G401 (cell line): ENCODE measurements around the gene EPN1. TPM values are rescaled to one million over a fixed set of nuclear protein-coding genes. Genes with fewer than 3 reads are reported as not detected.
A peak's percentile ranks its signal among the peaks of the same experiment; 100 is the strongest.

Experiments
- DNase-seq: peaks from one replicate; pipeline ENCODE4 v3.0.0-alpha.2; 2015; ENCODE audit warnings: low spot score
- in situ Hi-C: cut with HindIII; loops from 2 replicates; pipeline ENCODE4 v1.10.0; 2016; ENCODE audit warnings: low sequenced_read_pairs, mixed read lengths
- total RNA-seq: library from RNA; depleted of rRNA; stranded (reverse); fragments of >200 nt; shearing (Covaris generic); gene quantifications from 2 replicates; pipeline ENCODE4 v1.2.3, GENCODE V29; 2014

Gene EPN1
- total RNA-seq, 1 experiment from 2014 or later: 89.1 TPM

DNA sequence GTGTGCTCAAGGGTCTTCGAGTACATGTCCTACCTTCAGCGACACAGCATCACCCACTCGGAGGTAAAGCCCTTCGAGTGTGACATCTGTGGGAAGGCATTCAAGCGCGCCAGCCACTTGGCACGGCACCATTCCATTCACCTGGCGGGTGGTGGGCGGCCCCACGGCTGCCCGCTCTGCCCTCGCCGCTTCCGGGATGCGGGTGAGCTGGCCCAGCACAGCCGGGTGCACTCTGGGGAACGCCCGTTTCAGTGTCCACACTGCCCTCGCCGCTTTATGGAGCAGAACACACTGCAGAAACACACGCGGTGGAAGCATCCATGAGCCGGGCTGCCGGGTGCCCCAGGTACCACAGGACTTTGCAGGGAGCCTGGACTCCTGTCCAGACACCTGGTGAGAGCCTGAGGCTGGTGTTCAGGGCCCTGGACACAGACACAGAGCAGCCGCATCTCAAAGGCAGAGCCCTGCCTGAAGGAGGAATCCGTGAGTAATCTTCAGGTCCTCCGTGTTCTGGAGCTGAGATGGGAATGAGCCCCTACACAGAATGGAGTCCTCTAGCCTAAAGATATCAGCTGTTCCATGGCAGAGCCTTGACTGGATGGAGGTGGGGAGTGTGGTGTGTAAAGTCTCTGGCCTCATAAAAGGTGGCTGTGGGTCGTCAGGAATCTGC, 30.0 kb upstream of the EPN1 start:
- in situ Hi-C loops: no loop called here
- no peak for DNase-seq

- DNase-seq: no peak
- in situ Hi-C loops: no loop called here
Observed at GRCh38 chr19:55645512-55645881, 29.5 kb upstream of the EPN1 start.

DNA sequence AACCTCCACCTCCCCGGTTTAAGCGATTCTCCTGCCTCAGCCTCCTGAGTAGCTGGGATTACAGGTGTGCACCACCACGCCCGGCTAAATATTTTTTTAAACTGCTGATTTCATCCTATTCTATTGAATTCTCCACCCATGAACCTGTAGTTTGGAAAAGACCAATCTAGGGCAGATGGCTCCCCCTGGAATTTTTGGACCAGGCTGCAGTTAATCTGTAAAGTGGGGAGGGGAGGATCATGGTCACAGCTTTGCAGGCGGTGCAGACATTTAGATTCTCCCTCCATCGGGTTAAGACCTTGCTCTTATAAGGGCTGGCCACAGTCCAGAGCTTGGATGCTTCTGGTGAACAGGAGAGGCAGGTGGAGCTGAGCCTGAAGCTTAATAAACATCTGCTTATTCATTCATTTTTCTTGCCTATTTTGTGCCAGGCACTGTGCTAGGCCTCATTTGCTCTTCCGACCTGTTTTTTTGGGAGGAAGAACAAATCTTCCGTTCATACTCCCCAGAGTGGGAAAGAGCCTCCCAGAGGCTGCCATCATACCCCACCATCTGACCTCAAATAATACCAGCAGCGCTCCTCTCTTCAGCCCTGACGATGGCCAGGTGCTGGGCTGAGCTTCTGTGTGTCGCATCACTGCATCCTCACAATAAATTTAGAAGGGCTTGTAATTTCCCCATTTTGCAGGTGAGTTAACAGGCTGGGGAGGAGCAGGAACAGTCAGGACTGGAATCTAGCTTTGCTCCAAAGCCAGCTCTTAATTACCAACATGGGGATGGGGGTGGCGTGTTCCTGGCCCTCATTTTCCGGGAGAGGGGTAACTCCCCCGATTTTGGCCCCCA, 27.9 kb upstream of the EPN1 start:
- in situ Hi-C loops: no loop called here

GRCh38 chr19:55647732-55648584, 27.1 kb upstream of the EPN1 start, which contains the start of gene CCDC106:
CCDC106 (plus strand) TSS chr19:55648212; CDS start chr19:55649047, 835 bp downstream.
- peak; percentile 81 for DNase-seq
- in situ Hi-C loops: no loop called here

More for the DNA sequence above, 27.9 kb upstream of the EPN1 start:
- peak; percentile 49 for DNase-seq

GRCh38 chr19:55648585-55649267, 26.3 kb upstream of the EPN1 start:
- no peak for DNase-seq
- in situ Hi-C loops: no loop called here

DNA sequence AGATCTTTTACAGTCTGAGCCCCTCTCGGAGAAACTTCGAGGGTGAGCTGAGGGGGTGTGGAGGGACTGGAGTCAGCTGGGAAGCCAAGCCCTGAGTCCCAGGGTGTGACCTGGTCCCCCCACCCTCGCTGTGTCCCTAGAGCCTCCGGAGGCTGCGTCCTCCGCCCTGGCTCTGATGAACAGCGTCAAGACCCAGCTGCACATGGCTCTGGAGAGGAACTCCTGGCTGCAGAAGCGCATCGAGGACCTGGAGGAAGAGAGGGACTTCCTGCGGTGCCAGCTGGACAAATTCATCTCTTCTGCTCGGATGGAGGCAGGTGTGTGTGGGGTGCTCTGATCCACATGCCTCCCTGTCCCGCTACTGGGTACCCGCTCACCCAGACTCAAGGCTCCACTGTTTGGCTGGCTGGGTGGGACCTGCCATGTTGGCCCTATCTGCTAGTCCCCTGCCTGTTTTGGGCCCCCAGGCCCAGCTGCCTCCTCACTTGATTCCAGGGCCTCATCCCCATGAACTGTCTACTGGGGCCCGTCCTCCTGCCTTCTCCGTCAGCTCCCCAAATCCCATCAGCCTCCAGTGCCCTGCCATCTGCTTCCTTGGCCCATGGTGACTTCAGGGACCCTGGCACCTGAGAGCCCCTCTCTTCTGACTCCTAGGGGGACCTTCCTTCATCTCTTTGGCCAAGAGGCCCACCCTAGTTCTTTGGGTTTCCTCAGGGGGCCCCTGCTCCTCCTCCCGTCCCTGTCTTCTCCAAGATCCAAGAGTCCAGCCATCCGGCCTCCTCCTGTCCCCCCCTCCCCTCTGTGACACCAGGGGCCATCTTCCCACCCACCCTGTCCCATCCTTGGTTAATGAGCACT, 25.5 kb upstream of the EPN1 start:
- in situ Hi-C loops: no loop called here
- DNase-seq: no peak

DNA sequence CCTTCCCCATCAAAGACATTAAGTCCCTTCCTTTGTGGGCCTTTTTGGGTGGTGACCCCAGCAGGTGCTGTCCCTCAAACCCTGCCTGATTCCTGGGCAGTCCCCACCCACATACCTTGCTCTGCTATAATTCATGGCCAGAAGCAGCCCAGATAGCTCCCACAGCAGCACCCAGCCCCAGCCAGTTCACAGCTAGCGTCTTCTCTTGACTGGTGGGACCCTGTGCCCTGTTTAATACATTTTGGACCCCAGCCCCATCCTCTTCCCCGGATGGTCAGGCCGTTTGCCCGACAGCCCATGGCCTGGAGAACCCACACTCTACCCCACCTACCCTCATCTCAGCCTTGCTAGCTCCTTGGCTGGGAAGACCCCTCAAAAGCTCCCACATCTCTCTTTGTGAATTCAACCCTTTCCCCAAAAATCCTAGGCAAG, 24.9 kb upstream of the EPN1 start:
- DNase-seq: no peak
- in situ Hi-C loops: no loop called here

DNA sequence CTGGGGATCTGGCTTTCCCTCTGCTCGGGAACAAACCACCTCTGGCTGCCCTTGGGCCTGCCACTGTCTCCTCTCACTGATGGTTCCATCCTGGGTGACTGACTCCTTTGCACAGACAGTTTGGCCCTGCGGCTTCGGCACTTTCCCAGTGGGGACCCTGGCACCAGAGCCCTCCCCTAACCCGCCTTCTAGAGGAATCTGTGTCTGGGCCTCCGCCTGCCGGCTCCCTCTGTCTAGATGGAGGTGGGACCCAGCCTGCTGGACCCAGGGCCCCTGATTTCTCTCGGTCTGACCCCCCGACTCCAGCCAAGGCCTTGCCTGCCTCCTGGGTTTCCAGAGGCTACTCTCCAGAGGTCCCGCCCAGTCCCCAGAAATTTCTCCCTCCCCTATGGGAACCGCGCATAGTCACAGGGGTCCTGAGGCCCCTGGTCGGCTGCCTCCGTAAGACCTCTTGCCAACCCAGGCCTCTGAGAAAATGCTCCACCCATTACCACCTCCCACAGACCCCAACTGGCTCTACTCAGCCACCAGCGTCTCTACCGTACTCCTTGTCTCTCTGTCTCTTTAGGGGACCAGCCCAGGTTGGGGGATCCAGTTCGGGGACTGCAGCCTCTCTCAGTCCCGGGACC, 24.3 kb upstream of the EPN1 start:
- in situ Hi-C loops: no loop called here

GRCh38 chr19:55651236-55651635, 23.8 kb upstream of the EPN1 start:
- in situ Hi-C loops: no loop called here
- DNase-seq: no peak

More for the DNA sequence above, 24.3 kb upstream of the EPN1 start:
- no peak for DNase-seq

- in situ Hi-C loops: no loop called here
- no peak for DNase-seq
Observed at GRCh38 chr19:55652311-55653128, 22.5 kb upstream of the EPN1 start.

GRCh38 chr19:55653651-55654322, 21.2 kb upstream of the EPN1 start:
- DNase-seq: peak; percentile 99
- in situ Hi-C loops: no loop called here

DNA sequence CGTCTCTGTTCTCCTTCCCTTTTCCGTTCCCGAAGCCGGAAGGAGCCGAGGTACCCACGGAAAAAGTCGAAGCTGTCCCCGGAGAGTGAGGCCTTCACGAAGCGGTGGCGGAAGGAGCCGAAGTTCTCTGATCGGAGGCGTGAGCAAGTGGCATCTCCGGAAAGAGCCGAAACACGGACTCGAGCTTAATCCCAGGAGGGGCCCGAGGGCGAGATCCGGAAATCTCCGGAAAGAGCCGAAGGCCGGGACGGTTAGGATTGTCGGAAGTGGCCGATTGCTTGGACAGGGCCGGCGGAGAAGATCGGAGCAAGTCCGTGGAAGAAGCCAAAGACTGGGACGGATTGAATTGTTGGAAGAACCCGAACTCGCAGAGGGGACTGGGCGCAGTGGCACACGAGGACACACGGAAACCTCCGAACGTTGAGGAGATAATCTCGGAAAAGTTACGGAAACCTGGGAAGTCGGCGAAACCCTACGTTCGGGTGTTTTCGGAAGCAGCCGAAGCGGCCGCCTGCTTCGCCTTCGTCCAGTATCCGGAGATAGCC, 20.6 kb upstream of the EPN1 start:
- in situ Hi-C loops: no loop called here
- DNase-seq: peak; percentile 99

DNA sequence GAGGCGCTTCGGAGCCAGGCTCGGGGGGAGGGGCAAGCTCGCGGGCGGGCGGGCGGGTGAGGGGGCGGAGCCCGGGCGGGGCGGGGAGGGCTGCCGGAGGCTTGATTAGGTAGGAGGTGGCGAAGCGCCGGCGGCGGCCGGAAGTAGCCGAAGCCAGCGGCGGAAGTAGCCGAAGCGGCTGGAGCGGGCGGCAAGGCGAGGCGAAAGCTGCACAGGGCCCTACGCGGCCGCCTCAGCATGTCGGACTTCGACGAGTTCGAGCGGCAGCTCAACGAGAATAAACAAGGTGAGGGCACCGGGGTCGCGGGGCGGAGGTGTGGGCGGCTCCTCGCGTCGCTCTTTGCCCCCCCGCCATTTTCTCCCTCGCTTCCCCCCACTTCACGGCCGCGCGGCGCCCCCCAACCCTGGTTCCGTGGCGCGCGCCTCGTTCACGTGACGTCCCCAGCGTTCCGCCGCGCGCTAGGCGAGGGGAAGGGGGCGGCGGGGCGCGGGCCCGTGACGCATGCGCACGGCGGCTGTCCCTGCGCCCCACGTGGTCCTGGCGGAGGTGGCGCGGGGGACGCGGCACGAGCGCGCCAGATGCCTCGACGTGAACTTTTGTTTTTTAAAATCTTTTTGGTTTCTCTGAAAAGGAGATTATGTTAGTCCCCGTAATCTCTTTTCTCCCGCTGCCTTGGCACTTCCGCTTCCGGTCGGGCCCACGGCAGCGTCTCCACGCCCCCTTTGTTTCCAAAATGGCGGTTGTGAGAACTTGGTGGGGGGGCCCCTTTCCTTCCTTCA, 20.0 kb upstream of the EPN1 start, which contains the start of gene U2AF2:
Gene U2AF2, plus strand, starts transcription at position 168 of the 780 bp plus-strand sequence. Its CDS starts 70 bp downstream, at position 238.
- DNase-seq: peak; percentile 94
- in situ Hi-C loops: no loop called here

GRCh38 chr19:55655648-55656040, 19.4 kb upstream of the EPN1 start:
- in situ Hi-C loops: no loop called here
- DNase-seq: no peak

DNA sequence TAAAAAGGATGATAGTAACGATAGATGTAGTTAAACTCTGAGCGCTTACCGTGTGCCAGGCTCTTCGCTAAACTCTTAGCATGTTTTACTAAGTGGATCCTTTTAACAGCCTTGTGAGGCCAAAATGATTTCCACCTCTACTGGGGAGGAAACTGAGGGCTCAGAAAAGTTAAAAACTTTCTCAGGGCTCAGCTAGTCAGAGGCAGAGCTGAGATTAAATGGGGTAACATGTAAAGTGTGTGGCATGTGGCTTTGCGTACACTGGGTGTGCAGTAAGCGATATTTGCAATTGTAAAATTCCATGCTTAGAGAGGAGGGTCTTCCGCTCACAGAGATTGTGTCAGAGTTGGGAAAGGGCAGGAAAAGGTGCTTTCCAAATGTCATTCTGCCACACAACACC, 18.5 kb upstream of the EPN1 start:
- in situ Hi-C loops: no loop called here
- DNase-seq: no peak
